NCI-H2107 (cell line): ENCODE measurements around the gene DNAH11.
"Not testable (repeated sequence)": the region's sequence is repeated elsewhere in the genome, so short reads cannot be mapped to it uniquely, and the experiment has no call there.

Experiments
- DNase-seq: peaks from one replicate; lab custom pipeline; 2025; lab: John Stamatoyannopoulos, UW

DNAH11 gene

DNA sequence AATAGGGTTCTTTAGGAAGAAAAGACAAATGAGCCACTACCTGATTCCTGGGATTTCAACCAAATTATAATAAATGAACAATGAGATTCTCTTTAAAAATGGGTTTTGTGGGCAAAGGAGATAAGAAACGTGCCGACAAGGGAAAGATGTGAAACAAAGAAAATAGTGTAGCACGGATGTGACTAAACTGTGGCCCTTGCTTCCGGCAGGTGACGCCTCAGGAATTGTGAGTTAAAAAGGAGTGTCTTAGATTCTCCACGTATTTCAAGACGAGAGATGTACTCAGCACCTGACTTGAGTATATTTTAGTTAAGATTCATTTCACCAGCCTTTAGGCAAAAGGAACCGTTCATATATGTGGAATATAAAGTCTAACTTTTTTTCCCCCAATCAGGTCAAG lies 75.9 kb downstream of the DNAH11 start:
- no peak for DNase-seq

DNA sequence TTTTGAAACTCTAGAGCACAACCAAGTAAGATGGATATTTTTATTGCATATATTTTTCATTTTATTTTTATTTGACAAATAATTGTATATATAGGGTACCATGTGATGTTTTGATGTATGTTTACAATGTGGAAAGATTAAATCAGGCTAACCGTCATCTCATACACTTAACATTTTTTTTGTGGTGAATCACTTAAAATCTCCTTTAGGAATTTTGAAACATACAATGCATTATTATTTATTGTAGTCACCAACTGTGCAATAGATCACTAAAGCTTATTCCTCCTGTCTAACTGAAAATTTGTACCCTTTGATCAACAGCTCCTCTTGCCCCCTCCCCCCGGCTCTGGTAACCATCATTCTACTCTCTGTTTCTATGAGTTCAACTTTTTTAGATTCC lies 77.2 kb downstream of the DNAH11 start:
- DNase-seq: no peak

DNA sequence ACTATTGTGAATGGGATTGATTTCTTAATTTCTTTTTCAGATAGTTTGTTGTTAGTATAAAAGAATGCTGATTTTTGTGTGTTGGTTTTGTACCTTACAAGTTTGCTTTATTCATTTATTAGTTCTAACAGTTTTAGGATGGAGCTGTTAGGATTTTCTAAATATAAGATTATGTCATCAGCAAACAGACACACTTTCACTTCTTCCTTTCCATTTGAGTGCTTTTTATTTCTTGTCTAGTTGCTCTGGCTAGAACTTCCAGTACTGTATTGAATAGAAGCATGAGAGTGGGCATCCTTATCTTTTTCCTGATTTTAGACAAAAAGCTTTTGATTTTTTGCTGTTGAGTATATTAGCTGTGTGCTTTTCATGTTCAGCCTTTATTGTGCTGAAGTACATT lies 81.5 kb downstream of the DNAH11 start:
- DNase-seq: no peak

DNA sequence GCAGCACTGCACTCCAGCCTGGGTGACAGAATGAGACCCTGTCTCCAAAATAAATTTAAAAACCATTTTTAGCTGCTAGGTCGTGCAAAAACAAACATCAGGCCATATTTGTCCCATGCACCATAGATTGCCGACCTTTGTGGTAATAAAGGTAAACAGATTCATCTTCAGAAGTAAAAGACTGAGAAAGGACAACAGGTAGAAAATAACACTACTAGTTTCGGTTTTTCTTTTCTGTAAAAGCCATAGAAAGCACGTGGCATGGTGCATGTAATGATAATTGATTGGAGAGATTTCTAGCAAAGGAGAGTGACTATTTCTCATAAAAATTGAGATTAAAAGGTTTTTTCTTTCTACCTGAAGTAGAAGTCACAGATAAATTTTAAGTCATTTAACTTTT lies 93.9 kb downstream of the DNAH11 start:
- no peak for DNase-seq

DNA sequence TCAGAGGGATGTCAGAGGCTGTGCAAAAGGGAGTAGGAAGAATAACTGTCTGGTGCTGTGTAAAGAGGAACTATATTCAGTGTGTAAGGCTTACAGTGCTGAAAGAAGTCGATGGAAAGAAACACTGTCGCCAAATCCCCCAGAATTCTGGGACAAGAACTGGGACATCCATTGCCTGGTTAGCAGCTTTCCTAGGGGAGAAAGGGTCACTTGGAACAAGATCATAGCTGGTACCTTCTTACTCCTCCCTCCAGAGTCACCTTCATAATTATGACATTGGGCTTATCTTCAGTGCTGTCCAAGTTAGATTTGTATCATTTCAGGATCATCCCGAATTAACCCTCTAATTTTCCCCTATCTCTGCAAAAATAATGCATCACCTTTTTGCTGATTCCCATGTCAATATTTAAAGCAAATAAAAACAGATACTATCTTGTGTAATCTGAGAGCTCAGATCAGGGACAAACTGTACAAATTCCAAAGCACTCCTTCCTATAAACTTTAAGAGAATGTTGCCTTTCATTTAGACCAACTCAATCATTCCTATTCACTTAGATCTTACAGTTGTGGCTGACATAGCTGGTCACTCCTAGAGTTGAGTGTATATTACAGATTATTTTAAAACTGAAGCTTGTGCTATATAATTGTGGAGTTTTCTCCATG lies 96.5 kb downstream of the DNAH11 start:
- DNase-seq: no peak

DNA sequence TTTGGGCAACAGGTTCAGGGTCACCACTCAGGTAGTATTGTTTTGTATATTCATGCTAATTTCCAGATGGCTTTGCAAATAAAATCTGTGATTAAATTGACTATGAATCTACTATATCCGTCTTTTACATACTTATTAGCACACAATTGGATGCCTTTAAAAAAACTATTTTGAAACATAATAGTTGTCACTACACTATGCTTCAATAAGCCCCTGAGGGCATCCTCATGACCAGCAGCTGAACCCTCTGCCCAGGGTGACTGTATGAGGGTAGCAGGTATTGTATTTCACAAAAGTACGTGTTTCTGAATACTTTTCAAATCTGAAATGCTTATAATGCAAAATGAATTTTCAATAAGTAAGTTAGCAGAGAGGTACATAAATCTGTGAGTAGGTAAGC lies 97.3 kb downstream of the DNAH11 start:
- no peak for DNase-seq

DNA sequence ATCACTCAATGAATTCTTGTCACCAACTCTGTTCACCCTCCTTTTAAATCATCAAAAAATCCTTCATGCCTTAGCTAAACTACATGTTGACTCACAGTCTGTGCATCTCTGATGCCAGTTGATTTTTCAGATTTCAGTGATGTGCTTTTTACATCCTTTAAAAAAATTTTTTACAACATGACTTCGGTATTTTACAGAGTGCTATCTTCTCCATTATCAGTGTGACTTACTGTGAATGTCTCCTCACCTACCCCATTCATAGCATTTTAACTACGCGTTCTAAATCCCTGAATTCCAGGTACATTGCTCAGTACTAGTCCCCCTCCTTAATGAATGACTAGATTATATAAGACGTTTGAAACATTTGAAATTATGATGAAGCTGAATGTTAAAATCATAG lies 98.7 kb downstream of the DNAH11 start:
- DNase-seq: no peak

DNA sequence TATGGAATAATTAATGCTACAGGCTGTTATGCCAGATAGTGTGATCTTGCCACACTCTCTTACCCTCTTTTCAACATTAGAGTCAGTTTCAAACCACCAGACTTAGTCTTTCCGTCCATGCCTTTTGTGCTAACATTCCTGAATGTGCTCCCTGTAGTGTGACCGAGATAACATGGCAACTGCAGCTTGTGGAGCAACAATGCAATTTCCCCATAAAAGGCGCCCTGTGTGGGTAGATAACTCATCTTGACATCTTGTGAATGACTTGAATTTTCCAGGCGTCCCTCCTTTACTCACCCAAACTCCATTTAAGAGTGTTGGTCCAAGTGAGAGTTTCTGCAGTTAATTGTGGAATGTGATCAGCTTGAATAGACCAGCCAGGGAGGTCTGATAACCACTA lies 99.6 kb downstream of the DNAH11 start:
- no peak for DNase-seq

DNA sequence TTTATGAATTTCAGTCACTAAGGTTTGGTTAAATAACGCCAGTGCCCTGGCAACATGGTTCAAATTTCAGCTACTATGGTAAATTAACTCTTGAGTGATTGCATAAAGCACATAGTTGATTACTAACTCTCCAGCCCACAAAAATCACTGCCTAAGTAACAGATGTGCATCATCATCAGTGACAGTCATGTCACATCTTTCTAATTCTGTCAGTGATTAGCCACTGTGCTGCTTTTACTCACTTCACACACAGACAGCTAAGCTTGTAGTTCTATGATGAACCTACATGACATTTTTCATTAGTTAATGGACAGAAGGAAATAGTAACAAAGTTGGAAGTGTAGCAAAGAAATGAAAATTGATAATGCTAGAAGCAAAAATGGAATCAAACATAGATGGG lies 108.9 kb downstream of the DNAH11 start:
- no peak for DNase-seq

DNA sequence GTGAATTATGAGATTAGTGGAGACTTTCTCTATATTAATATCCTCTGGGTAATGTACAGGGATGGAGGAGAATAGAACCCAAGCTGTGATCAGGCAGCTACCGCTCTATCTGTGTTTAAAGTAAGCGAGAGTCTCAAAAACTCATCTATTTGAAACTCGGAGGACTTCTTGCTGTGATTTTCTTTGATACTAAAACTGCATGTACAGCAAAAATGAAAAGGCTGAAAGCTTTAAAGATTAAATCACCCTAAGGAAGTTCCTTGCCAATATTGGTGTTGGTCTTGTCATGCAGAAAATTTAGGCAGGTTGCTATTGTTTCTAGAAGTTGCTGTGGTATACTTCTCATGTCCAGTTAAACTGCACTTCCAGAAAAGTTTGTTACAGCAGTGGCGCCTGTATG lies 110.8 kb downstream of the DNAH11 start:
- DNase-seq: no peak

DNA sequence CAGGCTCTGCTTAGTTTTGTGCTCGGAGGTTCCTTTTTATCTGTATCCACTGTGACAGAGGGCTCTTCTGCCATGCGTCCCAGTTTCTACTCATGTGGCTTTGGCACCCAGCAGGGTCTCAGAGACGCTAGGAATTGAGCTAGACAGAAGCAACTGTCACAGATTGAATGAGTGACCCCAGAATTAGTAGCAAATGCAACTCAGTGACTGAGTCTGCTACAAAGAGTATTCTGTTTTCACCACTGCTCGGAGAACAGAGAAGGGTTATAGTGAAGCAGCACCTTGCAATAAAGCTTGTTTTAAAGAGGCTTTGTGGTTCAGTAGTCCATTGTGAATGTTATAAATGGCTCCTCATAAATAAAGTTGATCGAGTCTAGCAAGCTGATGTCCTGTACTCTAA lies 113.2 kb downstream of the DNAH11 start:
- no peak for DNase-seq

DNA sequence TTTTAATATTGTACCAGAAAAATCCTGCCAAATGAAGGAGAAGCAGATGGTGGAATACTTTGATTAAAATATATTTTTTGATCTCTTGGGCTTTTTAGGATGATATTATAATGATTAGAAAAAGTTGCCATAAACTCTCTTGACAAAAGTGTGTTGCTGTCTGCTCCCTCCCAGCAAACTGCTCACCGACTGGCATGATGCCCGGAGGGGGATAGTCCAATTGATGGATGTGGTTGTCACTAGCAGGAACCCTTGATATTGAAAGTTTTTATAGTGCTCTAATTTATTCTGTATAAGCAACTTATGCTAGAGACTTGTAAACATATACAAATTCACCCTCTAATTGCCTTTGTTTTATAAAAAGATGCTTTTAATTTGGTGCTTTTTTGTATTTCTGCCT lies 114.0 kb downstream of the DNAH11 start:
- DNase-seq: no peak

DNA sequence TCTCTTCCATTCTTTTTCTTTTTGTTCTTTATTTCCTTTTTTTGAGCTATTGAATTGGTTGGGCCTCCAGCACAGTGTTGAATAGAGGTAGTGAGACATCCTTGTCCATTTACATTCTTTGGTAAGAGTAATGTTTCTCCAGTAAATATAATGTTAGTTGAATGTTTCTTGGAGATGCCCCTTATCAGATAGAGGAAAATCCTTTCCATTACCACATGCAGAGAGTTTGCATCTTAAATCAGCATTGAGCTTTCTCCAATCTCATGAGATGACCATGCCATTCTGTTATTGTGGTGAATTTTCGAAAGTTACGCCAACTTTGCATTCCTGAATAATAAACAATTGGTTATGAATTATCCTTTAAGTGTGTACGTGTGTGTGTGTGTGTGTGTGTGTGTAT lies 127.7 kb downstream of the DNAH11 start:
- no peak for DNase-seq

DNA sequence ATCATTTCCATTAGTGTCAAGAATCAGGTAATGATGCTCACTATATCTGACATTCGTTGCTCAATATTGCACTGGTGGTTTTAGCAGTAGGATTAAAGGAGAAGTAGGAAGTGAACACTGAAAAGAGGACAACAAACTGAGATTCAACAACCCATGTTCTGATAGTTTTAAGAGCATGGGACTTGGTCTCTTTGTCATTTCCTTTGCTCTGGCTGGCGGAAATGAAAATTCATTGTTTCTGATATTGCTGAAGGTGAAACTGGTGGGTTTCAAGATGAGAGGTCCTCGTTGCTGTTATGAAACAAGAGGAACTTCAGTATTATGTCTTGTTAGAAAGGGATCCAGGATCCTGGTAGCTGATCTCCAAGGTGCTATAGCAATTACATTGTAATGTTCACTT lies 129.0 kb downstream of the DNAH11 start:
- no peak for DNase-seq

DNA sequence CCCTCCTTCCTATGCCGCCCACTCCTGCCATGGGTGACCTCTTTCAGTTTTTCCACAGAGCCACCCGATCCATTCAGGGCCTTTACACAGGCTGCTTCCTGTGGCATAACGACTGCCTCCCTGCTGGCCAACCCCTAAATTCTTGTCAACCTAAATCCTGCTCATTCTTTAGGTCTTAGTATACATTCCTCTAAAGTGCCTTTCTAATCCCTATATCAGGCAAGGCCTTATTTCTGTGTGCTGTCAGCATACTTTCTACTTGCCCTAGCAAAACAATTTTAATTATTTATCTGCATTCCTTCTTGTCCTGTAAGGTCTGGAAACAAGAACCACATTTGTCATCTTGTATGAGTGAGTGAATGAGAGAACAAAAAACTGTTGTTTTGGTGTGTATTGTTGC lies 132.4 kb downstream of the DNAH11 start:
- no peak for DNase-seq

DNA sequence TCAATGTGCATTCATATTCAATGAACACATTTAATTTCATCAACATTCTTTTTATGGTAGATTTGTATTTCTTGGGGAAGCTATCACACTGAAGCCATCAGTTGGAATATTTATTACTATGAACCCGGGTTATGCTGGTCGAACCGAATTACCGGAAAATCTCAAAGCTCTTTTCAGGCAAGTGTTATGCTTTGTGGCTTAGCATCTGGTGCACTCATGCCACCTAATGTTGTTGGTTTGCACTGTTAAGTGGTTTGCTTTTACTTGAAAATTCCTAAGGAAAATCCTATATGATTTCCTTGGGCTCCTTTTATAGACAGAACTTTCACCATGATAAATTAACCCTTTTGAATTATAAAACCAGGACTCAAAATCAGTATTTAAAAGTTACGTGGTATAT lies 147.9 kb downstream of the DNAH11 start:
- DNase-seq: no peak

DNA sequence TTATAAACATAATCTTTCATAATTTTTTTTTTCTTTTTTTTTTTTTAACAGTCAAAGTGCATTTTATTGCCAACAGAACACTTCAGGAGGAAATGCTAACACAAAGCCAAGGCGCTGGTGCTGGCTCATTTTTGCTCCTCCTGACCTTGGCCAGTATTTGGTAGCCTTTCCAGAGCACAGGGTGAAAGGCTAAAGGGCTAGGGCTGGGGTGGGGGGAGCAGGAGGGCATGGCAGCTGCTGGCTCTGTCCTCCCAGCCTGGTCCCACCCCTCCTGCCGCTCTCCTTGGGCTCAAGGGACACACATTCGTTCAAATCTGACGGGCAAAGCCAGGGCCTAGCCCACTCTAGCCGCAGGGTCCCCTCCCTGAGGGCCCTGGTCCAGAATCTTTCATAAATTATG lies 148.3 kb downstream of the DNAH11 start:
- DNase-seq: not testable (repeated sequence)

DNA sequence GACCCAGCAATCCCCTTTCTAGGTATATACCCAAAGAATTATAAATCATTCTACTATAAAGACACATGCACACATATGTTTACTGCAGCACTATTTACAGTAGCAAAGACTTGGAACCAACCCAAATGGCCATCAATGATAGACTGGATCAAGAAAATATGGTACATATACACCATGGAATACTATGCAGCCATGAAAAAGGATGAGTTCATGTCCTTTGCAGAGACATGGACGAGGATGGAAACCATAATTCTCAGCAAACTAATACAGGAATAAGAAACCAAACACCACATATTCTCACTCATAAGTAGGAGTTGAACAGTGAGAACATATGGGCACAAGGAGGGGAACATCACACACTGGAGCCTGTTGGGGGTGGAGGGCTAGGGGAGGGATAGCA lies 157.7 kb downstream of the DNAH11 start:
- DNase-seq: not testable (repeated sequence)

DNA sequence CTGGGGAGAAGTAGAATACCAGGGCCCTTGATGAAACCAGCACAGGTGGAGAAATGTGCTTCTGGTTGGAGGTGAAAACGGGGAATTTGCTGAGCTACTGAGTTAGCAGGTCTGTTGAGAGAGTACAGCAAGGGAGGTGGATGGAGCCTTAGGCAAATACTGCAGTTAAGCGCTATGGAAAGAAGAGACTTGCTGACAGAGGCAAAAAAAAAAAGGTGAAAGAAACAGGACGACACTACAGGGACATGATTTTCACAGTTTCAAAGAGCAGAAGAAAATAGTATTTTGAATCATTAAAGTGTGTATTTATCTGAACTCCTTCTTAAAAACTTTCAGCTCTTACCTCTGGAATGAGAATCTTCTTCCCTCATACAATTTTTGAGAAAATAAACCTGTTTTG lies 159.5 kb downstream of the DNAH11 start:
- no peak for DNase-seq

DNA sequence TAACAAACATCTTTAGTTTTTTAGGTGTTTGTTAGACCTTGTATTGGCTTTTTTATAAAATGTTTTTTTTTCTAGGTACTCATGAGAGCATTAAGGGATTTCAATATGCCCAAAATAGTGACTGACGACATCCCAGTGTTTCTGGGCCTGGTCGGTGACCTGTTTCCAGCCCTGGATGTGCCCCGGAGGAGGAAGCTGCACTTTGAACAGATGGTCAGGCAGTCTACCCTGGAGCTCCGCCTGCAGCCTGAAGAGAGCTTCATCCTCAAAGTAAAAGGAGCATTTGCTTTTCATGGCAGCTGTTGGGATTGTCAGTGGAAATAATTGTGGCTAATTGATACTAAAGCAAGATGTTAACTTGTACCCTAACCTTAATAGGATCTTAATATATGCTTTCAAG lies 161.5 kb downstream of the DNAH11 start:
- no peak for DNase-seq

DNA sequence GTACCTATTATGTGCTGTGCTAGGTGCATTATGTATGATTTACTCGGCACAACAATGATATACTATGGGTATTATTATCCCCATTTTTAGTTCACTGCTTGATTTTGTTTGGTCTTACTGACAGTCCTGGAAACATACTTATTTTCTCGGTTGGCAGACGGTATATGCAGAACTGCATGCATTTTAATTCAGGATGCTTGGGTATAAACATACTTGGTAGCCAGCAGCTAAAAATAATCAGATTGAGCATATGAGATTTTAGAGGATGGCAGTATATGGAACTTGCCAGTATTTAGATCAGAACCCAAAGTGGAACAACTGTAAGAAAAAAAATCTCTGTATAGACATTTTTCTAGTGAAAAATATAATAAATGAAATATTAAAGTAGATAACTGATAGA lies 163.3 kb downstream of the DNAH11 start:
- DNase-seq: no peak

DNA sequence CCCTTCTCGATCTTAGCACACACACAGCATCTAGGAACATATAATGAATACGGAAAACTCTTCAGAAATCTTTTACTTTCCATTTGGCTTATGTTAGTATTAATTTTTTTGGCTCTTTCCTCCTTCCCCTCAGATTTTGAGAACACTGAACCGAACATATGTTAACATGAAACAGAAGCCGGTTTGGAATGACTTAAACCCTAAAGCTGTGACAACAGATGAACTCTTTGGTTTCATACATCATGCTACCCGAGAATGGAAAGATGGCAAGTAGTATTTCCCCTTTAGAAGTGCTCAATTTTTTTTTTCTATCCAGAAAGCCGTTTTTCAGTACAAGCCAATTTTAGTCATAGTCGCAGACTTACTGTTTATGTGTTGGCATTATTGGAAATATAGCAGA lies 164.7 kb downstream of the DNAH11 start:
- DNase-seq: no peak

DNA sequence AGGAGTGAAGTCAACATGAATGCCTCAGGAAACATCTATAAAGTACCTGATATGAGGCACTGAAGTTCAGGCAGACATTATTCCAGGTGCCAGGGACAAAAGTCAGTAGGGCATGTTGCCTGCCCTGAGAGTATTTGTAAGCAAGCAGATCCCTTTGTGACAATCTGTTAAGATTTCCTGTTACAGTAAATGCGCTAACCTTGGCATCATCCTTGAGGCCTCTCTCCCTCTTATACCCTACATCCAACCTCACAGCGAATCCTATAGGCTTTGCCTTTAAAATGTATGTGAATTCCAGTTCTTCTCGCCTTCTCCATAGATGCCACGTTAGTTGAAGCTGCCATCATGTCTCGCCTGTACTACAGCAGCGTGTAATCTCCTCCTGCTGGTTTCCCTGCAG lies 165.3 kb downstream of the DNAH11 start:
- no peak for DNase-seq

DNA sequence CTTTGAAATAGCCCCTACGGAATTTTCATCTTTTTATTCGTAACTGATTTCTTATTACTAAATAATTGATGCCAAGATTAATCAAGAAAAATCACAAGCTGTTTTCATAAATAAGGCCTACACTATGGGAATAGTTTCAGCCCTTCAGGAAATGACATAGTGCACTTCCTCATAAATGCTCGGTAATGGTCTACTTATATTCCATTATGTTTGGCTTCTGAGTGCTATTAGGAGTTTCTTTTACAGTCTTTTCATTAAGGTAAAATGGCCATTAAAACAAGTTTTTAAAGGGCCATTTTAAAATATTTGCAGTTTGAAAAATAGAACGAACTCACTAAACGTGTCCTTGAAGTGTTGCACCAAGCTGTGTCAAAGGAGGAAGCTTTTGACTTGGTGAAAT lies 174.5 kb downstream of the DNAH11 start:
- DNase-seq: no peak

DNA sequence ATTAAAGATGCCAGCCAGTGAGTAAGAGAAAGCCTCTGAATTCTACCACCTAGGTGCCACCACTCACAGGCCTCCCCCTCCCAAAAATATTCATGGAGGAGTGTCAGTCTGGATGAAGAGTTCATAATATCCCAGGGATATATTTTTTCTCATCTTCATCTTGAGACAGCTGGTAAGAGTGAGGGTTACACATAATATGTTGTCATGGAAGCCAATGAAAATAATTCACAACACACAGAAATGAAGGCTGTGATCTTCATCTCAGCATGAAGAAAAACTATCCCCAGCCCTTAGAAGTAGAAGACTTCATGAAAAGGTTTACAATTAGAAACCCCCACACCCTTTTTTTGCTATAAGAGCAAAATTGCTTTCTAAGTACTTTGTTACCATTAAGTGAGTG lies 175.6 kb downstream of the DNAH11 start:
- no peak for DNase-seq
